ENCODE results near the gene FGFR1OP2. TPM values are rescaled to one million over a fixed set of nuclear protein-coding genes. Genes with fewer than 3 reads are reported as not detected.
A peak's percentile ranks its signal among the peaks of the same experiment; 100 is the strongest.

The FGFR1OP2 gene
- total RNA-seq, 2 experiments from 2014 or later: 42.4 to 45.0 TPM

DNA sequence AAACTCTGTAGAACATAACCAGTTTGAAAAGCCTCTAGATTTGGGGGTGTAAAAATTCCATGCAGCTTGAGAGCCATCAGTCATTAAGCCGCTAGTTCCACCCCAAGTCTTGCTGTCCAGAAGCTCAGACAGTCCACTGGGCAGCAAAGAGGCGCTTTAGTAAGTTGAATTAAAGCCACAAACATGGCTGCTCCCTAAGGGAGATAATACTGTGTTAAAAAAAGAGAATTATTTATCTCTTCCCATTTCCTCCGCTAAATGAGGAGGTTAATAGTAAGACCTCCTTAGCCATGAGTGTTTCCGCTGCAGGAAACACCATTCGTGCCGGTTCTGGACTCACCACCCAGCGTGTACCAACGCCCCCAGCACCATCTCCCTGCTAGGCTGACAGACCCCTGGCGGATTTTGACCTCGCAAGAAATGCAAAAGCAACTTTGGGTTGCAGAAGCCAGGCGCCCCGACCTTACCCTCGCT lies 75.4 kb downstream of the FGFR1OP2 start:
- Histone ChIP-seq H4K20me1 (ENCODE audit: insufficient read depth, low read length) (no peaks in the 10 kb centered on the region), H3K36me3 (ENCODE audit: insufficient read depth, low read length) (no peaks in the 10 kb centered on the region), H3K4me2 (ENCODE audit: low read length) (peak overlapping the region; percentile 97), H3K27ac (ENCODE audit: low read depth, low read length, poor library complexity, severe bottlenecking) (peak overlapping the region; percentile 63), H3K4me3 (ENCODE audit: low read depth, low read length, poor library complexity, severe bottlenecking) (peak overlapping the region; percentile 93), H3K9me2 (ENCODE audit: insufficient read depth, low read length) (no peaks in the 10 kb centered on the region), H3K79me2 (ENCODE audit: insufficient read depth, low read depth, low read length) (peaks cover 48% of the 10 kb centered on the region; the same call in 1 of the 2 replicates), H3K4me1 (ENCODE audit: insufficient read depth, low read length, poor library complexity, severe bottlenecking) (peaks cover 61% of the 10 kb centered on the region), H2AFZ (ENCODE audit: low read length) (peak overlapping the region; percentile 88), H3K9me3 (ENCODE audit: low read length) (no peaks in the 10 kb centered on the region)
- peak; percentile 56 for DNase-seq (ENCODE audit: low spot score)
- no TSS peak for BruUV-seq (replicated peaks)
- CTCF ChIA-PET (ENCODE audit: unreplicated experiment): interaction anchor here (0.5 to 1.0 kb wide), 2 partner anchors 180 to 181 kb away, joined by 3 to 5 read pairs; partner anchors contain the start of gene ITPR2
- intact Hi-C loops (cut with micrococcal nuclease; ENCODE audit: unreplicated experiment): loop anchor here (1.0 to 10.0 kb wide), 8 partner anchors 75 to 916 kb away; partner anchors contain the start of genes FGFR1OP2 and ITPR2
- POLR2A ChIA-PET: interaction anchor here (0.6 to 2.3 kb wide), 12 partner anchors 8 to 1690 kb away, joined by 3 to 11 read pairs (median 3); partner anchors contain the start of gene MED21
- TF ChIP-seq EZH2phosphoT487 (IDR thresholded peaks at IDR 0.05; ENCODE audit: borderline replicate concordance, low read depth, low read length): no peak
- TF ChIP-seq, protein P1, sequence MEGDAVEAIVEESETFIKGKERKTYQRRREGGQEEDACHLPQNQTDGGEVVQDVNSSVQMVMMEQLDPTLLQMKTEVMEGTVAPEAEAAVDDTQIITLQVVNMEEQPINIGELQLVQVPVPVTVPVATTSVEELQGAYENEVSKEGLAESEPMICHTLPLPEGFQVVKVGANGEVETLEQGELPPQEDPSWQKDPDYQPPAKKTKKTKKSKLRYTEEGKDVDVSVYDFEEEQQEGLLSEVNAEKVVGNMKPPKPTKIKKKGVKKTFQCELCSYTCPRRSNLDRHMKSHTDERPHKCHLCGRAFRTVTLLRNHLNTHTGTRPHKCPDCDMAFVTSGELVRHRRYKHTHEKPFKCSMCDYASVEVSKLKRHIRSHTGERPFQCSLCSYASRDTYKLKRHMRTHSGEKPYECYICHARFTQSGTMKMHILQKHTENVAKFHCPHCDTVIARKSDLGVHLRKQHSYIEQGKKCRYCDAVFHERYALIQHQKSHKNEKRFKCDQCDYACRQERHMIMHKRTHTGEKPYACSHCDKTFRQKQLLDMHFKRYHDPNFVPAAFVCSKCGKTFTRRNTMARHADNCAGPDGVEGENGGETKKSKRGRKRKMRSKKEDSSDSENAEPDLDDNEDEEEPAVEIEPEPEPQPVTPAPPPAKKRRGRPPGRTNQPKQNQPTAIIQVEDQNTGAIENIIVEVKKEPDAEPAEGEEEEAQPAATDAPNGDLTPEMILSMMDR (conservative IDR thresholded peaks at IDR 0.05; ENCODE audit: low read length): no peak

DNA sequence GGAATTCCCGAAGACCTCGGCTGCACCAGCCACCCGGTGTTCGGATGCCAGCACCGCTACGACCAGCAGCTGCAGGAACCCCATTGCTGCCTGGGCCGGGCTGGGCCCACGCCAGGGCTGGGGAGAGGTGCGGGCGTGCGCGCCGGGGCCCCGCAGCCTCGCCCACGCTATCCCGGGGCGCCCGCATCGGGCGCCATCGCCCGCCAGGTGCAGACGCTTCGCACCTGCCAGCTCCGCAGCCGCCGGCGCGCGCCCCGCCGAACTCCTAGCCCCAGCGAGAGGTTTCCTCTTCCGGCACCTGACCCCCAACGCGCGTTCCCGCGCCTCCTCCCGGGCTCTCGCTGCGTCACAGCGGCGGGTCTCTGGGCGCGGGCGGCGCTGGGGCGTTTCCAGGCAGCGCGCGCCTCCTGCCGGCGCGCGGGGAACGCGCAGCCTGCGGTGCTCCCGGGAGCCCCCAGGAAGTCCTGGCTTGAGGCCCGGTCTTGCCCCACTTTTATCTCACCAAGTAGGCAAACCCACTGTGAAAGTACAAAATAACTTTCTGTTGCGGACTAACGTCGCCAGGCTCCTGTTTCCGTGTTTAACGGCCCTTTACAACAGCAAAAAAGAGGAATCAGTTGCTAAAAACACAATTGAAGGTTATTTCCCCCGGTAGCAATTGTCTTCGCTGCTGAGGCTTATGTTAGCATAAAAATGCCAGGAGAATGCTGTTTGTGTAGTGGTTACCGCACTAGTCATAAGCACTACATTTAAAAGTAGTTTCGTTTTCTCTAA lies 76.0 kb downstream of the FGFR1OP2 start, which contains the start of gene TM7SF3:
Gene TM7SF3, minus strand, starts transcription at position 300 of the 774 bp plus-strand sequence. Its CDS starts 216 bp downstream, at position 84.
- Histone ChIP-seq H3K27ac (ENCODE audit: low read depth, low read length, poor library complexity, severe bottlenecking) (peak within 1 kb of the TSS; percentile 63), H2AFZ (ENCODE audit: low read length) (peak within 1 kb of the TSS; percentile 98), H3K4me2 (ENCODE audit: low read length) (peak within 1 kb of the TSS; percentile 97), H3K4me3 (ENCODE audit: low read depth, low read length, poor library complexity, severe bottlenecking) (peak within 1 kb of the TSS; percentile 93), H3K36me3 (ENCODE audit: insufficient read depth, low read length) (no peaks in the 10 kb centered on the region), H3K9me2 (ENCODE audit: insufficient read depth, low read length) (no peaks in the 10 kb centered on the region), H3K9me3 (ENCODE audit: low read length) (no peaks in the 10 kb centered on the region), H3K79me2 (ENCODE audit: insufficient read depth, low read depth, low read length) (peaks cover 42% of the 10 kb centered on the region; the same call in 1 of the 2 replicates), H4K20me1 (ENCODE audit: insufficient read depth, low read length) (no peaks in the 10 kb centered on the region), H3K4me1 (ENCODE audit: insufficient read depth, low read length, poor library complexity, severe bottlenecking) (peaks cover 55% of the 10 kb centered on the region)
- DNase-seq (ENCODE audit: low spot score): peak; percentile 97
- CTCF ChIA-PET (ENCODE audit: unreplicated experiment): interaction anchor here (0.5 kb wide), 1 partner anchor 181 kb away, joined by 5 read pairs; the partner anchor contains the start of gene ITPR2
- no peak for TF ChIP-seq EZH2phosphoT487 (IDR thresholded peaks at IDR 0.05; ENCODE audit: borderline replicate concordance, low read depth, low read length)
- TF ChIP-seq, protein P1 (conservative IDR thresholded peaks at IDR 0.05; ENCODE audit: low read length): peak; percentile 94
- intact Hi-C loops (cut with micrococcal nuclease; ENCODE audit: unreplicated experiment): loop anchor here (1.0 to 10.0 kb wide), 8 partner anchors 76 to 917 kb away; partner anchors contain the start of genes FGFR1OP2 and ITPR2
- no TSS peak for BruUV-seq (replicated peaks)
- POLR2A ChIA-PET: interaction anchor here (0.8 to 2.3 kb wide), 6 partner anchors 8 to 182 kb away, joined by 3 to 11 read pairs (median 4); partner anchors contain the start of genes ITPR2 and MED21

All from OCI-LY7 (cell line).